ENCODE measurements around the gene NECTIN1.

The NECTIN1 gene

GRCh38 chr11:119666061-119666460, 62.9 kb downstream of the NECTIN1 start:
- peaks cover 14% of the 10 kb centered on the region for H3K4me1 ChIP-seq (ENCODE audit: control insufficient read depth, insufficient read depth, low read length)
- no peak overlapping the region for H3K27ac ChIP-seq (ENCODE audit: low read depth, low read length)
- no peak overlapping the region for H3K4me3 ChIP-seq (ENCODE audit: low read depth, low read length)
- no peaks in the 10 kb centered on the region for H3K9me3 ChIP-seq (ENCODE audit: control insufficient read depth, insufficient read depth, low read length)
- peaks cover 18% of the 10 kb centered on the region for H3K36me3 ChIP-seq (ENCODE audit: control insufficient read depth, insufficient read depth, low read length)
- no peak overlapping the region for H3K9ac ChIP-seq (ENCODE audit: low read depth, low read length)
- no peaks in the 10 kb centered on the region for H3K27me3 ChIP-seq (ENCODE audit: control insufficient read depth, insufficient read depth, low read length)

DNA sequence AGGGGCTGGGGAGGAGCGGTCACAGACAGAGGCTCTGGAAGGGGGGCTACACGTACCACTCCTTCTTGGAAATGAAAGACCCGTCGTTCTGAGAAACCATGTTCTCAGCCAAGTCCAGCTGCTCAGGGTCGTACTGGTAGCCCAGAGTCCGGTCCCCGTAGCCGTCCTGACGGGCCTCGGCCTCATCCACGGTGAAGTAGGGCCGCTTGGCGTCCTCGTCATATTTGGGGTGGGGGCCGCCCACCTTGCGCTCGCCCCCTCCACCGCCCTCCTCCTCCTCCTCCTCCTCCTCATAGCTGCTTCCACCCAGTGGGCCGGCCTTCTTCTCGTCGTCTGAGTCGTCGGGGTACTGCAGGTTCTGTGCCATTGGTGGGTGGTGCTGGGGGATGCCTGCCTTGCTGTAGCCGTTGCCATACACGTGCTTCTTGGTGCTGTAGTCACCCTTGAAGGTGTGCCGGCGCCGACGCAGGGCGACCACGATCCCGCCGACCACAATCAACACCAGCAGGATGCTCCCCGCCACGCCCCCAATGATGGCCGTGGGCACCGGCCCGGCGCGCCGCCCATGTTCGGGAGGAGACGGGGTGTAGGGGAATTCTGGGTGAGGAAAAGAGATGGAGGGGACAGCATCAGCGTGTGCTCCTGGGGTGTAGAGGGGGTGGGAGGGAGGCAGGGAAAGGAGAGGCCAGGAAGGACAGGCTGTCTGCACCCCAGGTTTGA, 64.1 kb downstream of the NECTIN1 start:
- Histone ChIP-seq H3K4me3 (ENCODE audit: low read depth, low read length) (no peak overlapping the region), H3K27ac (ENCODE audit: low read depth, low read length) (no peak overlapping the region), H3K4me1 (ENCODE audit: control insufficient read depth, insufficient read depth, low read length) (peaks cover 14% of the 10 kb centered on the region), H3K9ac (ENCODE audit: low read depth, low read length) (no peak overlapping the region), H3K9me3 (ENCODE audit: control insufficient read depth, insufficient read depth, low read length) (no peaks in the 10 kb centered on the region), H3K36me3 (ENCODE audit: control insufficient read depth, insufficient read depth, low read length) (peaks cover 18% of the 10 kb centered on the region), H3K27me3 (ENCODE audit: control insufficient read depth, insufficient read depth, low read length) (no peaks in the 10 kb centered on the region)

DNA sequence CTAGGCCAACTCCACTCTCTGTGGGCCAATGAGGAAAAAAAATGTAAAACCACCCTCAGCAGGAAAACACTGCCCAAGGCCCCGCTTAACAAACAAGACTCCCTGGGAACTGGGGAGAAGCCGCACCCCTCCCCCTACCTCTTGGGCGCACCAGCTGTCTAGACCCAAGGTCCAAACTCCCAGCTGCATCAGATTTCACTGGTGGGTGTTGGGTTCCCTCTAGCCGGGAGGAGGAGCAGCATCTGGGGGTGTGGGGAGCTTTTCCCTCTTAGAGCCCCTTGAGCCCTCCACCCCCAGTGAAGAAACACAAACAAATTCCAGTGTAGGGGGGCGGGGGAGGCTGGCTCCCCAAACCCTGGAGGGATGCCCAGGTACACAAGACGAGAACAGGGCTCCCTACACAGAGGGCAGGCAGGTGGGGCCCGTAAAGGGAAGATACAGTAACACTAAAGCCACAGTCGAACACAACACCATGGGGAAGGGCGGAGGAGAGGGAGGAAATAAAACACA, 64.9 kb downstream of the NECTIN1 start:
- Histone ChIP-seq H3K9me3 (ENCODE audit: control insufficient read depth, insufficient read depth, low read length) (no peaks in the 10 kb centered on the region), H3K4me3 (ENCODE audit: low read depth, low read length) (no peak overlapping the region), H3K9ac (ENCODE audit: low read depth, low read length) (no peak overlapping the region), H3K36me3 (ENCODE audit: control insufficient read depth, insufficient read depth, low read length) (peaks cover 18% of the 10 kb centered on the region), H3K4me1 (ENCODE audit: control insufficient read depth, insufficient read depth, low read length) (peaks cover 14% of the 10 kb centered on the region), H3K27ac (ENCODE audit: low read depth, low read length) (no peak overlapping the region), H3K27me3 (ENCODE audit: control insufficient read depth, insufficient read depth, low read length) (no peaks in the 10 kb centered on the region)

- Histone ChIP-seq H3K4me1 (ENCODE audit: control insufficient read depth, insufficient read depth, low read length) (peaks cover 14% of the 10 kb centered on the region), H3K9ac (ENCODE audit: low read depth, low read length) (no peak overlapping the region), H3K36me3 (ENCODE audit: control insufficient read depth, insufficient read depth, low read length) (peaks cover 11% of the 10 kb centered on the region; the same call in 1 of the 2 replicates), H3K27ac (ENCODE audit: low read depth, low read length) (peak overlapping the region; percentile 29), H3K4me3 (ENCODE audit: low read depth, low read length) (no peak overlapping the region), H3K27me3 (ENCODE audit: control insufficient read depth, insufficient read depth, low read length) (no peaks in the 10 kb centered on the region), H3K9me3 (ENCODE audit: control insufficient read depth, insufficient read depth, low read length) (no peaks in the 10 kb centered on the region)
Observed at GRCh38 chr11:119663279-119663678, 65.7 kb downstream of the NECTIN1 start.

DNA sequence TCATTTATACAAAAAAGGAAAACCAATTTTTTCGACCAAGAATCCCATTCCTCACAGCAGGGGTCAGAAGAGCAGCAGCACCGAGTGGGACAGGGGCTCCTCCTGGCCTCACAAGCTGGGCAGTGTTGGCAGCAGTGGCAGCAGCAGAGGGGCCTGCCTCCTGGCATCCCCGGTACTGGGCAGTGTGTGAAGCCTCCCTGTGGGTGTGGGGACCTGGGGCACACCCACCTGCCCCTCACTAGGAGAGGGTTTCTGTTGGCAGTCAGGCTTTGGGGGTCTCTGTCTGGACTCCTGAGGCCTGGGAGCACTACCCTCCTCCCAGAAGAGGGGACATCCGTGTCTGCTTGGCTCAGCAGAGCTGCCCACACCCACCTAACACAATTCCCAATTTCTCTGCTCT, 67.8 kb downstream of the NECTIN1 start:
- H3K4me3 ChIP-seq (ENCODE audit: low read depth, low read length), result no peak overlapping the region
- no peaks in the 10 kb centered on the region for H3K9me3 ChIP-seq (ENCODE audit: control insufficient read depth, insufficient read depth, low read length)
- H3K9ac ChIP-seq (ENCODE audit: low read depth, low read length), result no peak overlapping the region
- H3K27ac ChIP-seq (ENCODE audit: low read depth, low read length), result no peak overlapping the region
- no peaks in the 10 kb centered on the region for H3K27me3 ChIP-seq (ENCODE audit: control insufficient read depth, insufficient read depth, low read length)
- peaks cover 11% of the 10 kb centered on the region for H3K4me1 ChIP-seq (ENCODE audit: control insufficient read depth, insufficient read depth, low read length)
- H3K36me3 ChIP-seq (ENCODE audit: control insufficient read depth, insufficient read depth, low read length), result 0 out of 2 replicates have a peak, but pooled peaks cover 8% of the 10 kb centered on the region

- no peaks in the 10 kb centered on the region for H3K27me3 ChIP-seq (ENCODE audit: control insufficient read depth, insufficient read depth, low read length)
- no peak overlapping the region for H3K4me3 ChIP-seq (ENCODE audit: low read depth, low read length)
- no peaks in the 10 kb centered on the region for H3K9me3 ChIP-seq (ENCODE audit: control insufficient read depth, insufficient read depth, low read length)
- no peak overlapping the region for H3K9ac ChIP-seq (ENCODE audit: low read depth, low read length)
- H3K4me1 ChIP-seq (ENCODE audit: control insufficient read depth, insufficient read depth, low read length), result peaks cover 11% of the 10 kb centered on the region
- H3K27ac ChIP-seq (ENCODE audit: low read depth, low read length), result no peak overlapping the region
- 0 out of 2 replicates have a peak, but pooled peaks cover 2% of the 10 kb centered on the region for H3K36me3 ChIP-seq (ENCODE audit: control insufficient read depth, insufficient read depth, low read length)
Observed at GRCh38 chr11:119659971-119660723, 68.9 kb downstream of the NECTIN1 start.

- no peak overlapping the region for H3K4me3 ChIP-seq (ENCODE audit: low read depth, low read length)
- no peak overlapping the region for H3K9ac ChIP-seq (ENCODE audit: low read depth, low read length)
- H3K27me3 ChIP-seq (ENCODE audit: control insufficient read depth, insufficient read depth, low read length), result no peaks in the 10 kb centered on the region
- no peak overlapping the region for H3K27ac ChIP-seq (ENCODE audit: low read depth, low read length)
- peaks cover 9% of the 10 kb centered on the region for H3K4me1 ChIP-seq (ENCODE audit: control insufficient read depth, insufficient read depth, low read length)
- H3K9me3 ChIP-seq (ENCODE audit: control insufficient read depth, insufficient read depth, low read length), result no peaks in the 10 kb centered on the region
- no peaks in the 10 kb centered on the region for H3K36me3 ChIP-seq (ENCODE audit: control insufficient read depth, insufficient read depth, low read length)
Observed at GRCh38 chr11:119652907-119653659, 75.9 kb downstream of the NECTIN1 start.

DNA sequence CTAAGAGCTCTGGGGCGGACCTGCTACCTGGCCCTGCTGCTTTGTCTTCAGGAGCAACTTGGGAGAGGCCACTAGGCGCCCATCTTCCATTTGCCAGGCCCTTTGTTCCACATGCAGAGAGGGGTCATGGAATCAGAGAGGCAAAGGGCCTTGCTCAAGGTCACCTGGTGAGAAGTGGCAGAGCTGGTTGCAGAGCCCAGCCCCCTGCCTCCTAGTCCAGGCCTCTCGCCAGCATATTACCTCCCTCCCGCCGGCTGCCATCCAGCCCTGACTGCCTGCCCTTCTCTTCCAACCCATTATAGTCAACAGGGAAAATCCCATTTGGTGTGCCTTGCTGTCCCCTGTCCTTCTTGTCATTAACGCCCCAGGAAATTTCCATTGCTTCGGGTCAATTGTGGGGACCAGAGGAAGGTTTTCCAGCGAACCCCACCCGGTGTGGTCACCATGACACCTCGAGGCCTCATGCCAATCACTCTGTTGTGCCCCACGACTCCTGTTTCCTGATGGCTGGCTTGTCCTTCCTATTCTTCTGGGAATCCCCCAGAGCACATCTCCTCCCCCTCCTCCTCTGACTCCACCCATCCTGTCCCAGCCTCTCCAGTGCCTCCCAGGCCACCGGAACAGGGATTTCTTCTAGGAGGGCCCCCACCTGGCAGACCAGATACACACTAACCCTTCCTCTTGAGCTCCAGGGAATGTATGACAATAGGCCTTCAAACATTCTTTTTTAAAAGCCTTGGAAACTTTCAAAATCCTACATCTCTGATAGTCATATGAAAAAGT, 77.0 kb downstream of the NECTIN1 start:
- Histone ChIP-seq H3K9ac (ENCODE audit: low read depth, low read length) (no peak overlapping the region), H3K4me1 (ENCODE audit: control insufficient read depth, insufficient read depth, low read length) (peaks cover 9% of the 10 kb centered on the region), H3K9me3 (ENCODE audit: control insufficient read depth, insufficient read depth, low read length) (no peaks in the 10 kb centered on the region)

DNA sequence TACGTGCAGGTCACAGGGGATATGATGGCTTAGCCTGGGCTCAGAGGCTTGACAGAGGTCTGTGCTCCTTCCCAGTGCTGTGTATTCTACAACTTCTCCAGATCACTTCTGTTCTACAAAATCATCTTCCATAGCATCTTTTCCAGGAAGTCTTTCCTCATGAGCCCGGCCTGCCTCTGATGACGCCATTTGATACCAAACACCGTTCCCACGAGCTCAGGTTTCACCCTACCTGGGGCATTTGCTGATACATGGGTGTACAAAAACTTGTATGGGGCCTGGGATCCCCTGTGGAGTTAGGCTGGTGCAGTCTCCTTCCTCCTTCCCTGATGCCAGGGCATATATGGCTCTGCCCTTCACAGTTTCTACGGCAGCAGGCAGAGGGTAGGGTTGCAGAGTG, 78.7 kb downstream of the NECTIN1 start:
- no peaks in the 10 kb centered on the region for H3K36me3 ChIP-seq (ENCODE audit: control insufficient read depth, insufficient read depth, low read length)
- no peaks in the 10 kb centered on the region for H3K9me3 ChIP-seq (ENCODE audit: control insufficient read depth, insufficient read depth, low read length)
- H3K27me3 ChIP-seq (ENCODE audit: control insufficient read depth, insufficient read depth, low read length), result no peaks in the 10 kb centered on the region; the same call in 1 of the 2 replicates
- H3K4me1 ChIP-seq (ENCODE audit: control insufficient read depth, insufficient read depth, low read length), result peaks cover 9% of the 10 kb centered on the region
- peak overlapping the region; percentile 61 for H3K27ac ChIP-seq (ENCODE audit: low read depth, low read length)
- H3K9ac ChIP-seq (ENCODE audit: low read depth, low read length), result no peak overlapping the region
- no peak overlapping the region for H3K4me3 ChIP-seq (ENCODE audit: low read depth, low read length)

More for the DNA sequence above, 77.0 kb downstream of the NECTIN1 start:
- no peaks in the 10 kb centered on the region; the same call in 1 of the 2 replicates for H3K27me3 ChIP-seq (ENCODE audit: control insufficient read depth, insufficient read depth, low read length)
- no peaks in the 10 kb centered on the region for H3K36me3 ChIP-seq (ENCODE audit: control insufficient read depth, insufficient read depth, low read length)
- H3K27ac ChIP-seq (ENCODE audit: low read depth, low read length), result no peak overlapping the region
- no peak overlapping the region for H3K4me3 ChIP-seq (ENCODE audit: low read depth, low read length)

- H3K27me3 ChIP-seq (ENCODE audit: control insufficient read depth, insufficient read depth, low read length), result no peaks in the 10 kb centered on the region; the same call in 1 of the 2 replicates
- H3K36me3 ChIP-seq (ENCODE audit: control insufficient read depth, insufficient read depth, low read length), result no peaks in the 10 kb centered on the region
- H3K4me1 ChIP-seq (ENCODE audit: control insufficient read depth, insufficient read depth, low read length), result peaks cover 9% of the 10 kb centered on the region
- H3K4me3 ChIP-seq (ENCODE audit: low read depth, low read length), result no peak overlapping the region
- no peaks in the 10 kb centered on the region for H3K9me3 ChIP-seq (ENCODE audit: control insufficient read depth, insufficient read depth, low read length)
- no peak overlapping the region for H3K9ac ChIP-seq (ENCODE audit: low read depth, low read length)
- no peak overlapping the region for H3K27ac ChIP-seq (ENCODE audit: low read depth, low read length)
Observed at GRCh38 chr11:119647254-119647653, 81.7 kb downstream of the NECTIN1 start.
